AG04449 (cell line): ENCODE results near the gene C15orf39.
"Not testable (repeated sequence)": the region's sequence is repeated elsewhere in the genome, so short reads cannot be mapped to it uniquely, and the experiment has no call there.

ENCODE experiments used
- CTCF ChIA-PET: fragments of 350-600 bp; formaldehyde crosslinking; extraction: SDS; loops from one replicate; lab custom pipeline; 2021; ENCODE audit warnings: antibody characterized with exemption; lab: Yijun Ruan, JAX
- POLR2A ChIA-PET: fragments of 400-600, 350-600 bp; formaldehyde crosslinking; extraction: SDS; loops from one replicate; lab custom pipeline; 2020; ENCODE audit warnings: antibody characterized with exemption, inconsistent platforms; lab: Yijun Ruan, JAX
- DNase-seq: peaks from one replicate; pipeline ENCODE4 v3.0.0-alpha.2; 2010; ENCODE audit warnings: low read depth, low spot score
- H3K4me3 ChIP-seq: 2 replicates; pipeline ENCODE4 v1.5.1; 2011; ENCODE audit warnings: low read depth, mild to moderate bottlenecking, control low read depth, low read length
- CTCF ChIP-seq: IDR thresholded peaks from one replicate; pipeline ENCODE4 v1.5.1; 2011; ENCODE audit warnings: mild to moderate bottlenecking, moderate library complexity, low read length, control low read depth, inconsistent platforms; ENCODE audit not compliant: insufficient read depth; ENCODE audit errors: missing control alignments

The C15orf39 gene

GRCh38 chr15:75214293-75215096, 12.8 kb downstream of the C15orf39 start:
- no peak for DNase-seq
- no peak overlapping the region for H3K4me3 ChIP-seq
- ChIA-PET CTCF (interaction anchor here (1.4 to 2.3 kb wide), 4 partner anchors 7 to 183 kb away, joined by 3 to 13 read pairs (median 10); partner anchors contain the start of gene C15orf39), POLR2A (interaction anchor here (1.1 kb wide), 1 partner anchor 191 kb away, joined by 4 read pairs; the partner anchor contains the start of gene PPCDC)
- no peak for TF ChIP-seq CTCF

- ChIA-PET CTCF (interaction anchor here (1.1 to 2.3 kb wide), 5 partner anchors 8 to 184 kb away, joined by 3 to 13 read pairs (median 8); partner anchors contain the start of gene C15orf39), POLR2A (interaction anchor here (0.5 kb wide), 1 partner anchor 85 kb away, joined by 3 read pairs; no protein-coding TSS in a partner anchor)
- no peak for DNase-seq
- TF ChIP-seq CTCF, result no peak
- H3K4me3 ChIP-seq, result no peak overlapping the region
Observed at GRCh38 chr15:75215107-75216004, 13.7 kb downstream of the C15orf39 start.

- TF ChIP-seq CTCF, result no peak
- no peak for DNase-seq
- H3K4me3 ChIP-seq, result no peak overlapping the region
- CTCF ChIA-PET, result no interaction called here
- POLR2A ChIA-PET, result interaction anchor here (1.1 kb wide), 1 partner anchor 16 kb away, joined by 3 read pairs; the partner anchor contains the start of gene C15orf39
Observed at GRCh38 chr15:75217012-75217411, 15.3 kb downstream of the C15orf39 start.

GRCh38 chr15:75217574-75217973, 15.9 kb downstream of the C15orf39 start:
- CTCF ChIA-PET, result not testable (repeated sequence)
- POLR2A ChIA-PET, result interaction anchor here (1.1 kb wide), 1 partner anchor 16 kb away, joined by 3 read pairs; the partner anchor contains the start of gene C15orf39

GRCh38 chr15:75219507-75219929, 17.8 kb downstream of the C15orf39 start:
- CTCF ChIA-PET, result interaction anchor here (1.0 to 1.1 kb wide), 2 partner anchors 10 to 15 kb away, joined by 3 to 4 read pairs; no protein-coding TSS in a partner anchor
- H3K4me3 ChIP-seq, POLR2A ChIA-PET, DNase-seq: not testable (repeated sequence)

More at GRCh38 chr15:75217574-75217973, 15.9 kb downstream of the C15orf39 start:
- not testable (repeated sequence) for DNase-seq, H3K4me3 ChIP-seq

- H3K4me3 ChIP-seq, result no peak overlapping the region
- TF ChIP-seq CTCF, result no peak
- CTCF ChIA-PET, result no interaction called here
- no peak for DNase-seq
- POLR2A ChIA-PET, result no interaction called here
Observed at GRCh38 chr15:75223688-75224087, 22.0 kb downstream of the C15orf39 start.

- TF ChIP-seq CTCF, result no peak
- H3K4me3 ChIP-seq, result no peak overlapping the region
- no peak for DNase-seq
- POLR2A ChIA-PET, result no interaction called here
- CTCF ChIA-PET, result no interaction called here
Observed at GRCh38 chr15:75224281-75224680, 22.6 kb downstream of the C15orf39 start.

GRCh38 chr15:75225102-75225836, 23.6 kb downstream of the C15orf39 start:
- H3K4me3 ChIP-seq, POLR2A ChIA-PET, DNase-seq, CTCF ChIA-PET: not testable (repeated sequence)
